DND-41 (cell line): ENCODE results near the gene RGL4.

ENCODE experiments used
- EZH2 ChIP-seq: IDR thresholded peaks from 3 replicates; pipeline ENCODE4 v1.6.1; 2012; ENCODE audit warnings: borderline replicate concordance, low read depth, mild to moderate bottlenecking, moderate library complexity, low read length, inconsistent platforms; ENCODE audit not compliant: severe bottlenecking
- TF ChIP-seq, protein P1 (sequence below): IDR thresholded peaks from 2 replicates; pipeline ENCODE4 v1.5.1; 2012; ENCODE audit warnings: borderline replicate concordance, low read length, moderate library complexity, mild to moderate bottlenecking; ENCODE audit not compliant: poor library complexity, severe bottlenecking; ENCODE audit errors: extremely low read depth

DNA sequence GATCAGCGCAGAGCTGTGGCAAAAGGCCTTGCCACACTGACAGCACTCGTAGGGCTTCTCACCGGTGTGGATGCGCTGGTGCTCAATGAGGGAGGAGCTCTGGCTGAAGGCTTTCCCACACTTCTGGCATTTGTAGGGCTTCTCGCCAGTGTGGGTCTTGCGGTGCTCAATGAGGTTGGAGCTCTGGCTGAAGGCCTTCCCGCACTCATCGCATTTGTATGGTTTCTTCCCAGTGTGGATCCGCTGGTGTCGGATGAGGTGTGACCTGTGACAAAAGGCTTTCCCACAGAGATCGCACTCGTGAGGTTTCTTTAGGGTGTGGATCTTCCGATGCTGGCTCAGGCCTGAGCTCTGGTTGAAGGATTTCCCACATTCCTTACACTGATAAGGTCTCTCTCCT, 53.2 kb downstream of the RGL4 start:
- TF ChIP-seq, protein P1, sequence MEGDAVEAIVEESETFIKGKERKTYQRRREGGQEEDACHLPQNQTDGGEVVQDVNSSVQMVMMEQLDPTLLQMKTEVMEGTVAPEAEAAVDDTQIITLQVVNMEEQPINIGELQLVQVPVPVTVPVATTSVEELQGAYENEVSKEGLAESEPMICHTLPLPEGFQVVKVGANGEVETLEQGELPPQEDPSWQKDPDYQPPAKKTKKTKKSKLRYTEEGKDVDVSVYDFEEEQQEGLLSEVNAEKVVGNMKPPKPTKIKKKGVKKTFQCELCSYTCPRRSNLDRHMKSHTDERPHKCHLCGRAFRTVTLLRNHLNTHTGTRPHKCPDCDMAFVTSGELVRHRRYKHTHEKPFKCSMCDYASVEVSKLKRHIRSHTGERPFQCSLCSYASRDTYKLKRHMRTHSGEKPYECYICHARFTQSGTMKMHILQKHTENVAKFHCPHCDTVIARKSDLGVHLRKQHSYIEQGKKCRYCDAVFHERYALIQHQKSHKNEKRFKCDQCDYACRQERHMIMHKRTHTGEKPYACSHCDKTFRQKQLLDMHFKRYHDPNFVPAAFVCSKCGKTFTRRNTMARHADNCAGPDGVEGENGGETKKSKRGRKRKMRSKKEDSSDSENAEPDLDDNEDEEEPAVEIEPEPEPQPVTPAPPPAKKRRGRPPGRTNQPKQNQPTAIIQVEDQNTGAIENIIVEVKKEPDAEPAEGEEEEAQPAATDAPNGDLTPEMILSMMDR = no peak
- no peak for TF ChIP-seq EZH2
